Ishikawa (cell line): ENCODE results near the gene KLRF1.

ENCODE experiments used
- CEBPB ChIP-seq: IDR thresholded peaks from 2 replicates; pipeline ENCODE4 v1.6.1; 2012
- CREB1 ChIP-seq: IDR thresholded peaks from 2 replicates; pipeline ENCODE4 v1.6.1; 2012; ENCODE audit warnings: low read depth
- EGR1 ChIP-seq: IDR thresholded peaks from 2 replicates; pipeline ENCODE4 v1.6.1; 2012
- EP300 ChIP-seq: IDR thresholded peaks from 2 replicates; pipeline ENCODE4 v1.6.1; 2012; ENCODE audit warnings: borderline replicate concordance
- FOXM1 ChIP-seq: IDR thresholded peaks from 2 replicates; pipeline ENCODE4 v1.6.1; 2012; ENCODE audit warnings: low read depth, borderline replicate concordance
- NFIC ChIP-seq: IDR thresholded peaks from 2 replicates; pipeline ENCODE4 v1.6.1; 2012
- RAD21 ChIP-seq: IDR thresholded peaks from 2 replicates; pipeline ENCODE4 v1.6.1; 2012; ENCODE audit warnings: low read depth
- TAF1 ChIP-seq: IDR thresholded peaks from 2 replicates; pipeline ENCODE4 v1.6.1; 2012; ENCODE audit warnings: low read depth, mild to moderate bottlenecking
- TCF12 ChIP-seq: IDR thresholded peaks from 2 replicates; pipeline ENCODE4 v1.6.1; 2012; ENCODE audit warnings: low read depth
- TEAD4 ChIP-seq: IDR thresholded peaks from 2 replicates; pipeline ENCODE4 v1.6.1; 2012
- YY1 ChIP-seq: IDR thresholded peaks from 2 replicates; pipeline ENCODE4 v1.6.1; 2012; ENCODE audit warnings: low read depth
- ZBTB7A ChIP-seq: IDR thresholded peaks from 2 replicates; pipeline ENCODE4 v1.6.1; 2012; ENCODE audit warnings: low read depth
- TF ChIP-seq, protein P1 (sequence below): IDR thresholded peaks from 2 replicates; pipeline ENCODE4 v1.6.1; 2012
- TF ChIP-seq, protein P2 (sequence below): IDR thresholded peaks from 2 replicates; pipeline ENCODE4 v1.6.1; 2012; ENCODE audit warnings: low read depth, mild to moderate bottlenecking
- TF ChIP-seq, protein P3 (sequence below): IDR thresholded peaks from 2 replicates; pipeline ENCODE4 v1.6.1; 2012

The KLRF1 gene

DNA sequence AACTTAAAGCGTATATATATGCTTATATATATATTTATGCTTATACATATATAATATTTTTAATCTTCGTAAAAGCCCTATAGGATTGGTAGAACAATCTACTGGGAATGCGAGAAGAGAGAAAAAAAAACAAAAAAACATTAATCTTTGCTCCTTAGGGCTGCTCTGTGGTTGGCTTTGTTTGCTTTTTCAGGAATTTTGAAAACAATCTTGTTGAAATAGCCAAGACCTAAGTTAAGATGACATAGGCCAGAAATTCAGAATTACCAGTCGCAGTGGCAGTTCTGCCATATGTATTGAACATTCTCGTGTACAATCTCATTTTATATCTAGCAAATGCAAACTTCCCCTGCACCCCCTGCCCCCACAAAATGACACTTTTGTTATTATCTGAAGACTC lies 54.7 kb downstream of the KLRF1 start:
- TF ChIP-seq YY1 (no peak), TEAD4 (no peak), CREB1 (no peak), EP300 (no peak), RAD21 (no peak), TCF12 (no peak), EGR1 (no peak), NFIC (no peak), CEBPB (no peak), FOXM1 (no peak), TAF1 (no peak), ZBTB7A (no peak)
- TF ChIP-seq, protein P1, sequence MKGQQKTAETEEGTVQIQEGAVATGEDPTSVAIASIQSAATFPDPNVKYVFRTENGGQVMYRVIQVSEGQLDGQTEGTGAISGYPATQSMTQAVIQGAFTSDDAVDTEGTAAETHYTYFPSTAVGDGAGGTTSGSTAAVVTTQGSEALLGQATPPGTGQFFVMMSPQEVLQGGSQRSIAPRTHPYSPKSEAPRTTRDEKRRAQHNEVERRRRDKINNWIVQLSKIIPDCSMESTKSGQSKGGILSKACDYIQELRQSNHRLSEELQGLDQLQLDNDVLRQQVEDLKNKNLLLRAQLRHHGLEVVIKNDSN: no peak
- TF ChIP-seq, protein P2, sequence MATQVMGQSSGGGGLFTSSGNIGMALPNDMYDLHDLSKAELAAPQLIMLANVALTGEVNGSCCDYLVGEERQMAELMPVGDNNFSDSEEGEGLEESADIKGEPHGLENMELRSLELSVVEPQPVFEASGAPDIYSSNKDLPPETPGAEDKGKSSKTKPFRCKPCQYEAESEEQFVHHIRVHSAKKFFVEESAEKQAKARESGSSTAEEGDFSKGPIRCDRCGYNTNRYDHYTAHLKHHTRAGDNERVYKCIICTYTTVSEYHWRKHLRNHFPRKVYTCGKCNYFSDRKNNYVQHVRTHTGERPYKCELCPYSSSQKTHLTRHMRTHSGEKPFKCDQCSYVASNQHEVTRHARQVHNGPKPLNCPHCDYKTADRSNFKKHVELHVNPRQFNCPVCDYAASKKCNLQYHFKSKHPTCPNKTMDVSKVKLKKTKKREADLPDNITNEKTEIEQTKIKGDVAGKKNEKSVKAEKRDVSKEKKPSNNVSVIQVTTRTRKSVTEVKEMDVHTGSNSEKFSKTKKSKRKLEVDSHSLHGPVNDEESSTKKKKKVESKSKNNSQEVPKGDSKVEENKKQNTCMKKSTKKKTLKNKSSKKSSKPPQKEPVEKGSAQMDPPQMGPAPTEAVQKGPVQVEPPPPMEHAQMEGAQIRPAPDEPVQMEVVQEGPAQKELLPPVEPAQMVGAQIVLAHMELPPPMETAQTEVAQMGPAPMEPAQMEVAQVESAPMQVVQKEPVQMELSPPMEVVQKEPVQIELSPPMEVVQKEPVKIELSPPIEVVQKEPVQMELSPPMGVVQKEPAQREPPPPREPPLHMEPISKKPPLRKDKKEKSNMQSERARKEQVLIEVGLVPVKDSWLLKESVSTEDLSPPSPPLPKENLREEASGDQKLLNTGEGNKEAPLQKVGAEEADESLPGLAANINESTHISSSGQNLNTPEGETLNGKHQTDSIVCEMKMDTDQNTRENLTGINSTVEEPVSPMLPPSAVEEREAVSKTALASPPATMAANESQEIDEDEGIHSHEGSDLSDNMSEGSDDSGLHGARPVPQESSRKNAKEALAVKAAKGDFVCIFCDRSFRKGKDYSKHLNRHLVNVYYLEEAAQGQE: no peak
- TF ChIP-seq, protein P3, sequence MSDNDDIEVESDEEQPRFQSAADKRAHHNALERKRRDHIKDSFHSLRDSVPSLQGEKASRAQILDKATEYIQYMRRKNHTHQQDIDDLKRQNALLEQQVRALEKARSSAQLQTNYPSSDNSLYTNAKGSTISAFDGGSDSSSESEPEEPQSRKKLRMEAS: no peak

DNA sequence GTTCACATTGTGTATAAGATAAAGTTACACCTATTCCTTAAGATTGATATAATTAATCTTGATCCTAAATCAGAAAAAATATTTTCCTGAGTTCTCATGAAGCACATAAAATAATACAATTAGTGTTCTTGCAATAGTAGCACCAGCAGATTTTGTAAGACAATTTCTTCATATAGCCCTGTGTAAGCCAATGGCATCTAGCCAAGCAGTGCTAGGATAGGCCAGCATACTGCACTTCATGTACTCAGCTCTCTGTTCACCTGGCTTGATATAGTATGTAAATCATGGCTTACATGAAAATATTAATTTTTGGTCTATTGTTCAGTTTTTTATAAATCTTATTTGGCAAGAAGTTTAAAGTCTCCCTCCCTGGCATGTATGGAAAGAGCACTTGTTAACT lies 55.9 kb downstream of the KLRF1 start:
- TF ChIP-seq ZBTB7A (no peak), TCF12 (no peak), EGR1 (no peak), RAD21 (no peak), YY1 (no peak), CEBPB (no peak)
- TF ChIP-seq, protein P3: no peak
- TF ChIP-seq, protein P2: no peak

DNA sequence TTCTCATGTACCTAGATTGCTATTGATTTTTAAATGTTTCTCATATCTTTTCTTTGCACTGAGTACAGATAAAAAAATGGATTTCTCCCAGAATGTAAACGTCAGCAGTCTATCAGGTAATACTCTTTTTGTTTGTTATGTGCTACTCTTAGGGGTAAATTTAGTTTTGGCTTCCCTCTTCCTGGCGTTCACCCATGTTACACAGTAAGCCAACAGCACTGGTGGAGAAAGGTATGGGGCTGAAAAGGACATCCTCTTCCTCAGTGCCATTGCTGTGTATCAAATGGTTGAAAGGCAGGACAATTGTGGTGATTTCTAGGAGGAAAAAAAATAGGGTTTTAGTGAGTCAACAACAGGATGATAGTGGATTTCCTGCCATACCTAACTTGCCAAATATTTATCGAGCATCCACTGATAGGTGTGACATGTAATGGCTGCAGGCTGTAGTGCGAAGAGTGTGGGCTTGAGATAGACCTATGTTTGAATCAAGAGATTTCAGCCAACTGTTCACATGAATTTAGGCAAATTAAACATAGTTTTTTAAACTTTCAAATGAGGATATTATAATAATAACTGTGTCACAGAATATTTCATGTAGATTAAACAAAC lies 61.5 kb downstream of the KLRF1 start:
- no peak for TF ChIP-seq CEBPB
